Lower lobe of right lung (tissue), 2 donors: ENCODE results near the gene NPBWR2. TPM values are rescaled to one million over a fixed set of nuclear protein-coding genes. Genes with fewer than 3 reads are reported as not detected.

ENCODE experiments used
- ATAC-seq, 2 donors: fragments of 200-7000 bp; cut with Tn5 transposase; one replicate each; pipeline ENCODE4 v1.9.1; 2020 to 2022; ENCODE audit warnings: mild to moderate bottlenecking in 2 of 2, moderate library complexity in 2 of 2
- DNase-seq: peaks from one replicate; pipeline ENCODE4 v3.0.0-alpha.2; 2020
- H3K27ac ChIP-seq: fragments of 200-600 bp; one replicate; pipeline ENCODE4 v1.8.0; 2022
- H3K27me3 ChIP-seq: fragments of 200-600 bp; one replicate; pipeline ENCODE4 v1.8.0; 2022; ENCODE audit warnings: low read depth
- H3K36me3 ChIP-seq: fragments of 200-600 bp; one replicate; pipeline ENCODE4 v1.8.0; 2022; ENCODE audit warnings: mild to moderate bottlenecking
- H3K4me1 ChIP-seq: fragments of 200-600 bp; one replicate; pipeline ENCODE4 v1.8.0; 2022
- H3K4me3 ChIP-seq: fragments of 200-600 bp; one replicate; pipeline ENCODE4 v1.8.0; 2022; ENCODE audit warnings: mild to moderate bottlenecking
- H3K9me3 ChIP-seq: fragments of 200-600 bp; one replicate; pipeline ENCODE4 v1.8.0; 2022
- CTCF ChIP-seq: fragments of 200-600 bp; IDR thresholded peaks from one replicate; pipeline ENCODE4 v1.8.0; 2022; ENCODE audit warnings: antibody characterized with exemption, mild to moderate bottlenecking
- intact Hi-C: fragments of 100-400 bp; cut with DNase I; formaldehyde crosslinking; loops from one replicate; pipeline ENCODE4 v1.11.0; 2022
- total RNA-seq: library from RNA; stranded (reverse); fragmentation: NEBNext Ultra II Directional; extraction: Animal tissue kit (Norgen Biotek cat#: 25700); gene quantifications from one replicate; pipeline ENCODE4 v1.2.1, GENCODE V29; 2021
- donor health status: DM: no; HTN: yes; CAD: no; lungs with severe emphysema.

Gene NPBWR2
- total RNA-seq, 1 donor from 2014 or later = not detected

DNA sequence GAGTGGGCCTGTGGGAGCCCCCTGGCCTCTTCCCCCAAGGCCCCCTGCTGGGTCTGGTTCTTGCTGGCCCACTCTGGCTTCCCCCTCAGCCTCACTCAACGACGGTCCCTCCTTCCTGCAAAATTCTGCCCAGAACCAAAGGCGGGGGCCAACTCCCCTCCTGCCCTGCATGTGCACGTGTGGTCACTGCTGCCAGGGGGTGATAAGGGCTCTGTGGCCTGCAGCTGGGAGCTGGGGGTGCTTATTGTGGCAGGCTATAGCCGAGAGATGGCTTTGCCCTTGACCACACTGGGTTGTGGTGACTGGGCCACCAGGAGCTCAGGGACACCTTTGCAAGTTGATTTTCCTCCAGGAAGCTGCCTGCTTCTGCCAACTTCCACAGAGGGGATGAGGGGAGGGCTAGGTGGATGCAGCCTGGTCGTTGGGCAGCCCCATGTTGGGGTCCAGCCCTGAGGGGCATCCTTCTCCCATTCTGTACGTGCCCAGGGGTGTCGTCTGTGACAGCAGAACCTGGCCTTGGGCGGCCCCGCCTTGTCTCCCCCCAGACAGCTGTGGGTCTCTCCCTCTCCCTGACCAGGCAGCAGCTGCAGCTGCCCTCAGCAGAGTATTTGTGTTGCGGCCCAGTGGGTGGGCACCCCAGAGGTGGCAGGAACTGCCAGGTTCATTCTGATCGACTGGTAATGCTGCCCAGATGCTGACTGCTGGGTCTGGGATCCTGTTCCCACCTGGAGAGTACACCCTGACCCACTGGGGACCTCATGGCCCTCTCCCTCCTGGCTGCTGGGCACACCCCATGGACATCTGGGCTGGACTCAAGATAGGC, 38.8 kb downstream of the NPBWR2 start:
- ATAC-seq = no peak
- intact Hi-C loops = no loop called here
- DNase-seq = no peak
- no peak for TF ChIP-seq CTCF
- H3K4me1 ChIP-seq = peaks cover 23% of the 10 kb centered on the region
- no peaks in the 10 kb centered on the region for H3K9me3 ChIP-seq
- no peak overlapping the region for H3K27ac ChIP-seq
- H3K4me3 ChIP-seq = no peak overlapping the region
- H3K36me3 ChIP-seq = peaks cover 19% of the 10 kb centered on the region
- no peaks in the 10 kb centered on the region for H3K27me3 ChIP-seq

GRCh38 chr20:64067733-64068307, 39.5 kb downstream of the NPBWR2 start:
- no peak for DNase-seq
- Histone ChIP-seq H3K36me3 (peaks cover 11% of the 10 kb centered on the region), H3K4me1 (peaks cover 25% of the 10 kb centered on the region), H3K9me3 (no peaks in the 10 kb centered on the region), H3K27me3 (no peaks in the 10 kb centered on the region), H3K27ac (no peak overlapping the region), H3K4me3 (no peak overlapping the region)
- no peak for TF ChIP-seq CTCF
- intact Hi-C loops = no loop called here
- ATAC-seq = no peak

DNA sequence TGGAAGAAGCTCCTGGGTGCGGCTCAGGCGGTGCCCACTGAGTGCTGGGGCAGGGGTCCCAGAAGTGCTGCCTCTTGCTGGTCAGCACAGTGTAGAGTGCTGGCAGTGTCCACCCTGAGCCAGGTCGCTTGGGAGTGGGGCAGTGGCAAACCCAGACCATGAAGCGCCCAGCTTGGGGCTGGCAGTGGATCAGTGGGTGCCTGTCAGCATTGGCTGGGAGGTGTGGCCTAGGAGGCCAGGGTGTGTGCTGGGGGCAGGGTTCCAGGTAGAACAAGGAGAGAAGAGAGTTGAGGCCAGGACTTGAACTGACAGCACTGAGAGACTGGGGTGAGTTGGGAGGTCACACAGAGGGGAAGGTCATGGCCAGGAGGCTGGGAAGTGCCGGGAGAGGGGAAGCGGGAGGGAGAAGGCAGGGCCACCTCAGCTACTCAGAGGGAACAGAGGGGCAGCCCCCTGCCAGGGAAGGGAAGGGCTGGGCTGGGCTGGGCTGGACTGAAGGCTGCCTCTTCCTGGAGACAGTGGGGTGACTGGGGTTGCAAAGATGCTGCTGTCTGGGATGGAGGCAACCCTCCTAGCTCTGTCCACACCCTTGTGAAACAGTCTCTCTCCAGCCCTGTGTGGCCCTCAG, 40.2 kb downstream of the NPBWR2 start:
- H3K36me3 ChIP-seq = peaks cover 4% of the 10 kb centered on the region
- no peak overlapping the region for H3K27ac ChIP-seq
- no peaks in the 10 kb centered on the region for H3K9me3 ChIP-seq
- ATAC-seq (no peak), DNase-seq (no peak)
- intact Hi-C loops = no loop called here
- no peak for TF ChIP-seq CTCF
- no peaks in the 10 kb centered on the region for H3K27me3 ChIP-seq
- peaks cover 32% of the 10 kb centered on the region for H3K4me1 ChIP-seq
- H3K4me3 ChIP-seq = no peak overlapping the region

DNA sequence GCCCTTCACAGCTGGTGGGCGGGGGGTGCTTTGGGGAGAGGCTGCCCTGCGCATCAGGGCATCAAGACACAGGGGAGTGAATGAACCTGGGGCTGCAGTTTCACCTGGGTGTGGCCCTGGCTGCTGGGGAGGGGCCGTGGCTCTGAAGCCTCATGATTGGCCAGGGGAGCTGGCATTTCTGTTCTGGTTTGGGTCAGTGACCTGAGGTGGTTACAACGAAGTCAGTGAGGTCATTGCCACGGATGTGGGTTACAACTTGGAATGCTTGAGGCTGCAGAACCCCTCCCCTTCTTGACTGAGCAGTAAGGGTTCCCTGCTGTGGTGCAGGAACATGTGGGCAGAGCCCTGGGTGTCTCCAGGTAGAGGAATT, 41.4 kb downstream of the NPBWR2 start:
- no peak overlapping the region for H3K4me3 ChIP-seq
- intact Hi-C loops = no loop called here
- no peak for ATAC-seq
- H3K4me1 ChIP-seq = peaks cover 33% of the 10 kb centered on the region
- no peaks in the 10 kb centered on the region for H3K27me3 ChIP-seq
- H3K9me3 ChIP-seq = no peaks in the 10 kb centered on the region
- DNase-seq = no peak
- H3K36me3 ChIP-seq = no peaks in the 10 kb centered on the region
- H3K27ac ChIP-seq = no peak overlapping the region
- no peak for TF ChIP-seq CTCF

DNA sequence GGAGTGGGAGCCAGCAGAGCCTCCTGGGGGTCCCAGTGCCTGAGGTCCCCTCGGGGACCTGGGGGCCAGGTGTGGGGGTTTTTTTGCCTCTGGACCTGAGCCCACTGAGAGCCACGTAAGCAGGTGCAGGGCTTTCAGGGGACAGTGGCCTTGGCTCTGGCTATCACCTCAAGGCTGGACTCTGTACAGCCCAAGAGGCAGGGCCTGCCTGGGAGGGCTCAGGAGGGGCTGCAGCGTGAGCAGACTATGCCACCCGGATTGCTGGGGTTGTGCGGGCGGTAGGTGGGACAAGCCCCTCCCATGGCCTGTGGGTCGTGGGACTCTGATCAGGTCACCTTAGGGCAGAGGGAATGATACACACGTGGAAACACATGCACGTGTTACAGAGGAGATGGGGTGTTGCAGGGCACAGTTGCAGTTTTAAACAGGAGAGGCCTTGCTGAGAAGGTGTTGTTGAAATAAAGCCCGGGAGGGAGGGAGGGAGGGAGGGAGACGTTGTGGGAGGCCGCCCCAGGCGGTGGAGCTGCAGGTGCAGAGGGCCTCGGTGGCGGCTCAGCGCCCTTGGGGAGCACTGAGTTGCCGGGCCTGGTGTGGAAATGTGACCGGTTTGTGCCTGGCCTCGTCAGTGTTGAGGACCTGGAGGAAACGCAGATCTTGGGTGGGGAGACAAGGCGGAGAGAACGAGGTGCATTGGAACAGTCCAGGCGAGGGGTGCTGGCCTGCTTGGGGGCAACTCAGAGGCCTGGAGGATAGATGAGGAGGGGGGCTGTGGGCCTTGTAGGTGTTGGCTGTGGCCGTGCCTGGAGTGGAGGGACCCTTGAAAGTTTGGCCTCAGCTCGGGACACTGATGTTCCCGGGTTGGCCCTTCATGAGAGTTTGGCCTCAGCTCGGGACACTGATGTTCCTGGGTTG, 42.0 kb downstream of the NPBWR2 start:
- Histone ChIP-seq H3K4me3 (no peak overlapping the region), H3K9me3 (no peaks in the 10 kb centered on the region), H3K4me1 (peaks cover 33% of the 10 kb centered on the region), H3K36me3 (no peaks in the 10 kb centered on the region), H3K27ac (no peak overlapping the region), H3K27me3 (no peaks in the 10 kb centered on the region)
- intact Hi-C loops = no loop called here
- DNase-seq (no peak), ATAC-seq (no peak)
- no peak for TF ChIP-seq CTCF
